GM12878 (cell line): ENCODE results near the gene MAML2. TPM values are rescaled to one million over a fixed set of nuclear protein-coding genes. Genes with fewer than 3 reads are reported as not detected.

Experiments used
- ATAC-seq: fragments of 200-7000 bp; cut with Tn5 transposase; 3 replicates; pipeline ENCODE4 v1.9.1; 2020; ENCODE audit warnings: mild to moderate bottlenecking, moderate library complexity
- BruUV-seq: library from RNA; stranded (reverse); fragments of 400-500 nt; replicated peaks from 2 replicates; lab custom pipeline; 2021; lab: Mats Ljungman, UMichigan
- CTCF ChIA-PET: fragments of 300-600 bp; sonication (Branson Sonifier 250); formaldehyde crosslinking; extraction: SDS; loops from one replicate; lab custom pipeline; 2021; ENCODE audit warnings: inconsistent platforms; lab: Yijun Ruan, JAX
- POLR2A ChIA-PET: fragments of 350-600 bp; formaldehyde crosslinking; extraction: SDS; loops from one replicate; lab custom pipeline; 2021; ENCODE audit warnings: inconsistent platforms; lab: Charles Lee
- RAD21 ChIA-PET: fragments of 300-600 bp; sonication (Branson Sonifier 250); formaldehyde crosslinking; loops from one replicate; lab custom pipeline; 2023; ENCODE audit warnings: antibody characterized with exemption; ENCODE audit not compliant: unreplicated experiment; lab: Charles Lee
- SMC1A ChIA-PET: fragments of 300-600 bp; sonication (Branson Sonifier 250); formaldehyde crosslinking; loops from one replicate; lab custom pipeline; 2023; ENCODE audit not compliant: unreplicated experiment, uncharacterized antibody; lab: Charles Lee
- DNase-seq: peaks from one replicate; pipeline ENCODE4 v3.0.0-alpha.2; 2011; ENCODE audit warnings: low read depth, low spot score
- FAIRE-seq: peaks from 3 replicates; lab custom pipeline; 2011; peaks lifted over from hg19 to GRCh38; lab: Jason Lieb, UNC
- H2AFZ ChIP-seq: 2 replicates; pipeline ENCODE4 v1.6.0; 2011; ENCODE audit warnings: low read depth, low read length, control low read depth; ENCODE audit not compliant: control insufficient read depth
- H3K27ac ChIP-seq: 2 replicates; pipeline ENCODE4 v1.5.1; 2011; ENCODE audit warnings: control low read depth; ENCODE audit not compliant: control insufficient read depth, insufficient read depth
- H3K27me3 ChIP-seq, 2 experiments: replicated peaks in 1 of 2; 2 replicates each; pipeline versions ENCODE4 v1.6.0 to v1.6.1; 2011; ENCODE audit warnings: low read length in 1 of 2; ENCODE audit not compliant: control insufficient read depth in 2 of 2, insufficient read depth in 2 of 2
- H3K36me3 ChIP-seq, 2 experiments: 2 replicates each; pipeline ENCODE4 v1.5.1; 2011; ENCODE audit warnings: low read length in 1 of 2; ENCODE audit not compliant: control insufficient read depth in 2 of 2, insufficient read depth in 2 of 2
- H3K4me1 ChIP-seq: 2 replicates; pipeline ENCODE4 v1.6.1; 2011; ENCODE audit warnings: mild to moderate bottlenecking, low read length, moderate library complexity, mixed read lengths; ENCODE audit not compliant: control insufficient read depth, insufficient read depth
- H3K4me2 ChIP-seq: 2 replicates; pipeline ENCODE4 v1.6.0; 2011; ENCODE audit warnings: control low read depth; ENCODE audit not compliant: control insufficient read depth, insufficient read depth
- H3K4me3 ChIP-seq: fragments of 200-600 bp; sonication (generic); 2 replicates; pipeline ENCODE4 v1.5.1; 2016
- H3K79me2 ChIP-seq: 2 replicates; pipeline ENCODE4 v1.6.0; 2011; ENCODE audit warnings: low read length; ENCODE audit not compliant: control insufficient read depth, insufficient read depth
- H3K9ac ChIP-seq: 2 replicates; pipeline ENCODE4 v1.8.0; 2011; ENCODE audit warnings: low read length, control low read depth, mixed read lengths; ENCODE audit not compliant: control insufficient read depth, insufficient read depth
- H3K9me3 ChIP-seq: replicated peaks from 3 replicates; pipeline ENCODE4 v1.5.1; 2011; ENCODE audit warnings: mild to moderate bottlenecking, low read length; ENCODE audit not compliant: control insufficient read depth, insufficient read depth
- H4K20me1 ChIP-seq: 2 replicates; pipeline ENCODE4 v1.6.0; 2011; ENCODE audit not compliant: control insufficient read depth, insufficient read depth
- FOXK2 ChIP-seq: fragments of 450-650 bp; IDR thresholded peaks from 2 replicates; pipeline ENCODE4 v1.6.1; 2017; ENCODE audit warnings: mild to moderate bottlenecking, moderate library complexity
- IKZF1 ChIP-seq: fragments of 450-650 bp; conservative IDR thresholded peaks from 2 replicates; pipeline ENCODE4 v1.6.1; 2017; ENCODE audit warnings: antibody characterized with exemption, mild to moderate bottlenecking
- SIX5 ChIP-seq: IDR thresholded peaks from 2 replicates; pipeline ENCODE4 v1.6.1; 2011; ENCODE audit warnings: mild to moderate bottlenecking, low read depth, low read length, moderate library complexity; ENCODE audit not compliant: severe bottlenecking
- TCF7 ChIP-seq: IDR thresholded peaks from 2 replicates; pipeline ENCODE4 v1.6.1; 2014; ENCODE audit warnings: antibody characterized with exemption, borderline replicate concordance
- YBX1 ChIP-seq: fragments of 450-650 bp; IDR thresholded peaks from 2 replicates; pipeline ENCODE4 v1.6.1; 2016; ENCODE audit warnings: antibody characterized with exemption
- ZNF207 ChIP-seq: fragments of 450-650 bp; IDR thresholded peaks from 2 replicates; pipeline ENCODE4 v1.6.1; 2014; ENCODE audit warnings: antibody characterized with exemption, mild to moderate bottlenecking, borderline replicate concordance
- ZSCAN29 ChIP-seq: fragments of 450-650 bp; IDR thresholded peaks from 2 replicates; pipeline ENCODE4 v1.6.1; 2017; ENCODE audit warnings: mild to moderate bottlenecking, moderate library complexity
- in situ Hi-C: fragments of 300-500 bp; cut with MboI; formaldehyde crosslinking; loops from 9 replicates; pipeline ENCODE4 v1.14.3; 2018; ENCODE audit warnings: mixed read lengths
- intact Hi-C: fragments of 100-400 bp; cut with micrococcal nuclease; formaldehyde crosslinking; loops from one replicate; pipeline ENCODE4 v1.14.2; 2022; ENCODE audit not compliant: unreplicated experiment
- polyA plus RNA-seq, 11 experiments: library from polyadenylated mRNA; depleted of rRNA in 4 of 11; unstranded in 6 of 11; stranded (reverse) in 5 of 11; fragments of >200 nt; fragmentation: Nextera tagmentation in 4 of 11; fragmentation: Illumina TruSeq in 1 of 11; extraction: Ambion mirVana in 4 of 11; extraction: Trizol in 1 of 11; gene quantifications; 1 replicate in 1 of 11; 2 replicates in 10 of 11; pipeline versions ENCODE4 v1.2.1 to v1.2.3, GENCODE V29; 2011 to 2016; ENCODE audit warnings: inconsistent platforms in 2 of 11, missing spikeins in 2 of 11, low read depth in 1 of 11
- total RNA-seq, 4 experiments: library from RNA; depleted of rRNA in 3 of 4; stranded (reverse); fragments of >200 nt in 3 of 4; fragmentation: Illumina TruSeq in 1 of 4; extraction: Trizol in 1 of 4; gene quantifications; 2 replicates each; pipeline versions ENCODE4 v1.2.1 to v1.2.3, GENCODE V29; 2013 to 2021
- TF ChIP-seq, protein P1 (sequence below): fragments of 450-650 bp; IDR thresholded peaks from 2 replicates; pipeline ENCODE4 v1.6.1; 2017; ENCODE audit warnings: borderline replicate concordance
- TF ChIP-seq, protein P2 (sequence below): fragments of 450-650 bp; IDR thresholded peaks from 2 replicates; pipeline ENCODE4 v1.6.1; 2016; ENCODE audit warnings: mild to moderate bottlenecking
- TF ChIP-seq, protein P3 (sequence below): fragments of 450-650 bp; IDR thresholded peaks from 2 replicates; pipeline ENCODE4 v1.6.1; 2017; ENCODE audit warnings: mild to moderate bottlenecking, moderate library complexity
- TF ChIP-seq, protein P4 (sequence below): fragments of 450-650 bp; formaldehyde crosslinking; IDR thresholded peaks from 2 replicates; pipeline ENCODE4 v1.5.0; 2022; ENCODE audit warnings: mild to moderate bottlenecking, missing genetic modification characterization
- TF ChIP-seq, protein P5 (sequence below): fragments of 450-650 bp; IDR thresholded peaks from 2 replicates; pipeline ENCODE4 v1.6.1; 2016; ENCODE audit warnings: mild to moderate bottlenecking

The MAML2 gene
- total and polyA plus RNA-seq, 10 of the 15 experiments (the other 5 are each of a cell fraction or from before 2014, with no cell fraction given) = 2.5 to 15.1 (median 12.0) TPM

DNA sequence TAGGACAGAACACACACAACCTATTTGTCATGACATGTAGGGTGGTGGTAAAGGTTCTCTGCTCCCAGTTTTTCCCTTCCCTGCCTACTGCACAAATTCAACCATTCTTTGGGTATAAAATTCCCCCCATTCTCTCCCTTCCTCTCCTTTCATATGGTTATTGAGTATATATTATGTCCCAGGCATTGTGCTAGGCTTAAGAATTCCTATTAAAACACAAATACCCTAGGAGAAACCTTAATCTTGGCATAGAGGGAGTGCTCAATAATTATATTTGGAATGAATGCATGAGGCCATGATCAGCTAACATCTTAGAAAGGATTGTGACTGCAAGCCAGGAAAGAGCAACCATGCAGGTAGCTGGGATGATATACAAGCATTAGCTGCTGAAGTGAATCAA, 298.7 kb downstream of the MAML2 start:
- SMC1A ChIA-PET = interaction anchor here (1.9 kb wide), 1 partner anchor 8 kb away, joined by 6 read pairs; no protein-coding TSS in a partner anchor
- CTCF ChIA-PET = no interaction called here
- Histone ChIP-seq H3K36me3 (no peaks in the 10 kb centered on the region), H3K27ac (no peak overlapping the region), H3K9ac (no peak overlapping the region), H3K4me3 (no peak overlapping the region), H2AFZ (no peak overlapping the region), H3K4me1 (no peaks in the 10 kb centered on the region), H3K27me3 (no peaks in the 10 kb centered on the region), H4K20me1 (no peaks in the 10 kb centered on the region), H3K79me2 (no peaks in the 10 kb centered on the region), H3K9me3 (no peaks in the 10 kb centered on the region), H3K4me2 (no peak overlapping the region)
- POLR2A ChIA-PET = no interaction called here
- TF ChIP-seq, protein P1, sequence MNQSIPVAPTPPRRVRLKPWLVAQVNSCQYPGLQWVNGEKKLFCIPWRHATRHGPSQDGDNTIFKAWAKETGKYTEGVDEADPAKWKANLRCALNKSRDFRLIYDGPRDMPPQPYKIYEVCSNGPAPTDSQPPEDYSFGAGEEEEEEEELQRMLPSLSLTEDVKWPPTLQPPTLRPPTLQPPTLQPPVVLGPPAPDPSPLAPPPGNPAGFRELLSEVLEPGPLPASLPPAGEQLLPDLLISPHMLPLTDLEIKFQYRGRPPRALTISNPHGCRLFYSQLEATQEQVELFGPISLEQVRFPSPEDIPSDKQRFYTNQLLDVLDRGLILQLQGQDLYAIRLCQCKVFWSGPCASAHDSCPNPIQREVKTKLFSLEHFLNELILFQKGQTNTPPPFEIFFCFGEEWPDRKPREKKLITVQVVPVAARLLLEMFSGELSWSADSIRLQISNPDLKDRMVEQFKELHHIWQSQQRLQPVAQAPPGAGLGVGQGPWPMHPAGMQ = no peak
- TF ChIP-seq SIX5 = no peak
- no peak for TF ChIP-seq YBX1
- no peak for TF ChIP-seq TCF7
- TF ChIP-seq IKZF1 = no peak
- TF ChIP-seq, protein P2, sequence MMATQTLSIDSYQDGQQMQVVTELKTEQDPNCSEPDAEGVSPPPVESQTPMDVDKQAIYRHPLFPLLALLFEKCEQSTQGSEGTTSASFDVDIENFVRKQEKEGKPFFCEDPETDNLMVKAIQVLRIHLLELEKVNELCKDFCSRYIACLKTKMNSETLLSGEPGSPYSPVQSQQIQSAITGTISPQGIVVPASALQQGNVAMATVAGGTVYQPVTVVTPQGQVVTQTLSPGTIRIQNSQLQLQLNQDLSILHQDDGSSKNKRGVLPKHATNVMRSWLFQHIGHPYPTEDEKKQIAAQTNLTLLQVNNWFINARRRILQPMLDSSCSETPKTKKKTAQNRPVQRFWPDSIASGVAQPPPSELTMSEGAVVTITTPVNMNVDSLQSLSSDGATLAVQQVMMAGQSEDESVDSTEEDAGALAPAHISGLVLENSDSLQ = no peak
- TF ChIP-seq FOXK2 = no peak
- TF ChIP-seq, protein P3, sequence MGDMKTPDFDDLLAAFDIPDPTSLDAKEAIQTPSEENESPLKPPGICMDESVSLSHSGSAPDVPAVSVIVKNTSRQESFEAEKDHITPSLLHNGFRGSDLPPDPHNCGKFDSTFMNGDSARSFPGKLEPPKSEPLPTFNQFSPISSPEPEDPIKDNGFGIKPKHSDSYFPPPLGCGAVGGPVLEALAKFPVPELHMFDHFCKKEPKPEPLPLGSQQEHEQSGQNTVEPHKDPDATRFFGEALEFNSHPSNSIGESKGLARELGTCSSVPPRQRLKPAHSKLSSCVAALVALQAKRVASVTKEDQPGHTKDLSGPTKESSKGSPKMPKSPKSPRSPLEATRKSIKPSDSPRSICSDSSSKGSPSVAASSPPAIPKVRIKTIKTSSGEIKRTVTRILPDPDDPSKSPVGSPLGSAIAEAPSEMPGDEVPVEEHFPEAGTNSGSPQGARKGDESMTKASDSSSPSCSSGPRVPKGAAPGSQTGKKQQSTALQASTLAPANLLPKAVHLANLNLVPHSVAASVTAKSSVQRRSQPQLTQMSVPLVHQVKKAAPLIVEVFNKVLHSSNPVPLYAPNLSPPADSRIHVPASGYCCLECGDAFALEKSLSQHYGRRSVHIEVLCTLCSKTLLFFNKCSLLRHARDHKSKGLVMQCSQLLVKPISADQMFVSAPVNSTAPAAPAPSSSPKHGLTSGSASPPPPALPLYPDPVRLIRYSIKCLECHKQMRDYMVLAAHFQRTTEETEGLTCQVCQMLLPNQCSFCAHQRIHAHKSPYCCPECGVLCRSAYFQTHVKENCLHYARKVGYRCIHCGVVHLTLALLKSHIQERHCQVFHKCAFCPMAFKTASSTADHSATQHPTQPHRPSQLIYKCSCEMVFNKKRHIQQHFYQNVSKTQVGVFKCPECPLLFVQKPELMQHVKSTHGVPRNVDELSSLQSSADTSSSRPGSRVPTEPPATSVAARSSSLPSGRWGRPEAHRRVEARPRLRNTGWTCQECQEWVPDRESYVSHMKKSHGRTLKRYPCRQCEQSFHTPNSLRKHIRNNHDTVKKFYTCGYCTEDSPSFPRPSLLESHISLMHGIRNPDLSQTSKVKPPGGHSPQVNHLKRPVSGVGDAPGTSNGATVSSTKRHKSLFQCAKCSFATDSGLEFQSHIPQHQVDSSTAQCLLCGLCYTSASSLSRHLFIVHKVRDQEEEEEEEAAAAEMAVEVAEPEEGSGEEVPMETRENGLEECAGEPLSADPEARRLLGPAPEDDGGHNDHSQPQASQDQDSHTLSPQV = no peak
- TF ChIP-seq, protein P4, sequence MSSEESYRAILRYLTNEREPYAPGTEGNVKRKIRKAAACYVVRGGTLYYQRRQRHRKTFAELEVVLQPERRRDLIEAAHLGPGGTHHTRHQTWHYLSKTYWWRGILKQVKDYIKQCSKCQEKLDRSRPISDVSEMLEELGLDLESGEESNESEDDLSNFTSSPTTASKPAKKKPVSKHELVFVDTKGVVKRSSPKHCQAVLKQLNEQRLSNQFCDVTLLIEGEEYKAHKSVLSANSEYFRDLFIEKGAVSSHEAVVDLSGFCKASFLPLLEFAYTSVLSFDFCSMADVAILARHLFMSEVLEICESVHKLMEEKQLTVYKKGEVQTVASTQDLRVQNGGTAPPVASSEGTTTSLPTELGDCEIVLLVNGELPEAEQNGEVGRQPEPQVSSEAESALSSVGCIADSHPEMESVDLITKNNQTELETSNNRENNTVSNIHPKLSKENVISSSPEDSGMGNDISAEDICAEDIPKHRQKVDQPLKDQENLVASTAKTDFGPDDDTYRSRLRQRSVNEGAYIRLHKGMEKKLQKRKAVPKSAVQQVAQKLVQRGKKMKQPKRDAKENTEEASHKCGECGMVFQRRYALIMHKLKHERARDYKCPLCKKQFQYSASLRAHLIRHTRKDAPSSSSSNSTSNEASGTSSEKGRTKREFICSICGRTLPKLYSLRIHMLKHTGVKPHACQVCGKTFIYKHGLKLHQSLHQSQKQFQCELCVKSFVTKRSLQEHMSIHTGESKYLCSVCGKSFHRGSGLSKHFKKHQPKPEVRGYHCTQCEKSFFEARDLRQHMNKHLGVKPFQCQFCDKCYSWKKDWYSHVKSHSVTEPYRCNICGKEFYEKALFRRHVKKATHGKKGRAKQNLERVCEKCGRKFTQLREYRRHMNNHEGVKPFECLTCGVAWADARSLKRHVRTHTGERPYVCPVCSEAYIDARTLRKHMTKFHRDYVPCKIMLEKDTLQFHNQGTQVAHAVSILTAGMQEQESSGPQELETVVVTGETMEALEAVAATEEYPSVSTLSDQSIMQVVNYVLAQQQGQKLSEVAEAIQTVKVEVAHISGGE = no peak
- no peak for TF ChIP-seq ZNF207
- TF ChIP-seq, protein P5, sequence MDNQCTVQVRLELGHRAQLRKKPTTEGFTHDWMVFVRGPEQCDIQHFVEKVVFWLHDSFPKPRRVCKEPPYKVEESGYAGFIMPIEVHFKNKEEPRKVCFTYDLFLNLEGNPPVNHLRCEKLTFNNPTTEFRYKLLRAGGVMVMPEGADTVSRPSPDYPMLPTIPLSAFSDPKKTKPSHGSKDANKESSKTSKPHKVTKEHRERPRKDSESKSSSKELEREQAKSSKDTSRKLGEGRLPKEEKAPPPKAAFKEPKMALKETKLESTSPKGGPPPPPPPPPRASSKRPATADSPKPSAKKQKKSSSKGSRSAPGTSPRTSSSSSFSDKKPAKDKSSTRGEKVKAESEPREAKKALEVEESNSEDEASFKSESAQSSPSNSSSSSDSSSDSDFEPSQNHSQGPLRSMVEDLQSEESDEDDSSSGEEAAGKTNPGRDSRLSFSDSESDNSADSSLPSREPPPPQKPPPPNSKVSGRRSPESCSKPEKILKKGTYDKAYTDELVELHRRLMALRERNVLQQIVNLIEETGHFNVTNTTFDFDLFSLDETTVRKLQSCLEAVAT = no peak
- TF ChIP-seq ZSCAN29 = no peak
- BruUV-seq = no TSS peak
- FAIRE-seq (no peak), ATAC-seq (no peak), DNase-seq (no peak)
- in situ Hi-C loops = no loop called here
- intact Hi-C loops = no loop called here
- RAD21 ChIA-PET = no interaction called here
